ENCODE results near the gene PACSIN1.

PACSIN1 gene

DNA sequence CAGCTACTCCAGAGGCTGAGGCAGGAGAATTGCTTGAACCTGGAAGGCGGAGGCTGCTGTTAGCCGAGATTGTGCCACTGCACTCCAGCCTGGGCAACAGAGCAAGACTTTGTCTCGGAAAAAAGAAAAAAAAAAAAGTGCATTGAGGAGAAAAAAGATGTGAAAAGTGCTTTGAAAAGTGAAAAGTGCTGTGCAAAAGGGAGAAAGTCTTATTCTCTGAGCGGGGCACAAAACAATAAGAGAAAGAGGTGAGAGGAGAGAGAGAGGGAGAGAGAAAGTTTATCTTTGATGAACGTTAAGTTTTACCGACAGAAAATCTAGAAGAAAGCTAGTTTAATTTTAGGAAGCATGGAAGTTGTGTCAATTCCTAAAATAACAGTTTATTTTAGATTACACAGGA, 3.9 kb upstream of the PACSIN1 start:
- Histone ChIP-seq H3K27ac (ENCODE audit: extremely low read depth, low read depth, low read length) (no peak overlapping the region), H3K4me1 (ENCODE audit: control insufficient read depth, insufficient read depth, low read length) (no peaks in the 10 kb centered on the region), H3K4me3 (ENCODE audit: low read depth, low read length) (no peak overlapping the region), H3K9me3 (ENCODE audit: control insufficient read depth, insufficient read depth, low read depth, low read length) (no peaks in the 10 kb centered on the region), H3K36me3 (ENCODE audit: control insufficient read depth in 2 of 2, insufficient read depth in 1 of 2, low read length in 2 of 2) (no peaks in the 10 kb centered on the region)
- TF ChIP-seq ZNF292 (tag by site-specific recombination; IDR thresholded peaks at IDR 0.05; ENCODE audit: borderline replicate concordance, low read depth) (no peak), ZNF19 (tag by site-specific recombination; IDR thresholded peaks at IDR 0.05; ENCODE audit: low read depth) (no peak), ZEB2 (tag by site-specific recombination; IDR thresholded peaks at IDR 0.05) (no peak), PRDM1 (tag by site-specific recombination; IDR thresholded peaks at IDR 0.05) (peak; percentile 99), KLF7 (tag by site-specific recombination; IDR thresholded peaks at IDR 0.05; ENCODE audit: borderline replicate concordance) (no peak), GLIS2 (tag by site-specific recombination; IDR thresholded peaks at IDR 0.05) (no peak), ZNF837 (tag by site-specific recombination; IDR thresholded peaks at IDR 0.05) (no peak), ZNF791 (tag by site-specific recombination; IDR thresholded peaks at IDR 0.05) (no peak), ZNF585B (tag by site-specific recombination; IDR thresholded peaks at IDR 0.05) (no peak), OSR2 (tag by site-specific recombination; IDR thresholded peaks at IDR 0.05) (no peak), ZBTB20 (tag by site-specific recombination; IDR thresholded peaks at IDR 0.05) (no peak), ZNF16 (tag by site-specific recombination; IDR thresholded peaks at IDR 0.05; ENCODE audit: low read depth) (no peak), ZNF654 (tag by site-specific recombination; IDR thresholded peaks at IDR 0.05; ENCODE audit: low read depth) (0 out of 2 replicates have a peak, but pooled peaks have one; percentile 15), ZNF266 (tag by site-specific recombination; IDR thresholded peaks at IDR 0.05; ENCODE audit: low read depth) (no peak), SCRT1 (tag by site-specific recombination; IDR thresholded peaks at IDR 0.05; ENCODE audit: borderline replicate concordance) (no peak), ZFP3 (tag by site-specific recombination; IDR thresholded peaks at IDR 0.05; ENCODE audit: low read depth) (no peak), ZXDB (tag by site-specific recombination; IDR thresholded peaks at IDR 0.05) (no peak), ZFP37 (tag by site-specific recombination; IDR thresholded peaks at IDR 0.05) (no peak), ZNF391 (tag by site-specific recombination; IDR thresholded peaks at IDR 0.05; ENCODE audit: borderline replicate concordance, low read depth) (0 out of 2 replicates have a peak, but pooled peaks have one; percentile 11), FEZF1 (tag by site-specific recombination; IDR thresholded peaks at IDR 0.05) (no peak)
- TF ChIP-seq, protein P1, sequence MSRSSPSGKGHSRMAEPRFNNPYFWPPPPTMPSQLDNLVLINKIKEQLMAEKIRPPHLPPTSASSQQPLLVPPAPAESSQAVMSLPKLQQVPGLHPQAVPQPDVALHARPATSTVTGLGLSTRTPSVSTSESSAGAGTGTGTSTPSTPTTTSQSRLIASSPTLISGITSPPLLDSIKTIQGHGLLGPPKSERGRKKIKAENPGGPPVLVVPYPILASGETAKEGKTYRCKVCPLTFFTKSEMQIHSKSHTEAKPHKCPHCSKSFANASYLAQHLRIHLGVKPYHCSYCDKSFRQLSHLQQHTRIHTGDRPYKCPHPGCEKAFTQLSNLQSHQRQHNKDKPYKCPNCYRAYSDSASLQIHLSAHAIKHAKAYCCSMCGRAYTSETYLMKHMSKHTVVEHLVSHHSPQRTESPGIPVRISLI (tag by site-specific recombination; IDR thresholded peaks at IDR 0.05), result peak; percentile 70; the same call in 1 of the 2 replicates
- TF ChIP-seq, protein P2, sequence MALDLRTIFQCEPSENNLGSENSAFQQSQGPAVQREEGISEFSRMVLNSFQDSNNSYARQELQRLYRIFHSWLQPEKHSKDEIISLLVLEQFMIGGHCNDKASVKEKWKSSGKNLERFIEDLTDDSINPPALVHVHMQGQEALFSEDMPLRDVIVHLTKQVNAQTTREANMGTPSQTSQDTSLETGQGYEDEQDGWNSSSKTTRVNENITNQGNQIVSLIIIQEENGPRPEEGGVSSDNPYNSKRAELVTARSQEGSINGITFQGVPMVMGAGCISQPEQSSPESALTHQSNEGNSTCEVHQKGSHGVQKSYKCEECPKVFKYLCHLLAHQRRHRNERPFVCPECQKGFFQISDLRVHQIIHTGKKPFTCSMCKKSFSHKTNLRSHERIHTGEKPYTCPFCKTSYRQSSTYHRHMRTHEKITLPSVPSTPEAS (tag by site-specific recombination; IDR thresholded peaks at IDR 0.05), result 0 out of 2 replicates have a peak, but pooled peaks have one; percentile 45
- TF ChIP-seq, protein P3, sequence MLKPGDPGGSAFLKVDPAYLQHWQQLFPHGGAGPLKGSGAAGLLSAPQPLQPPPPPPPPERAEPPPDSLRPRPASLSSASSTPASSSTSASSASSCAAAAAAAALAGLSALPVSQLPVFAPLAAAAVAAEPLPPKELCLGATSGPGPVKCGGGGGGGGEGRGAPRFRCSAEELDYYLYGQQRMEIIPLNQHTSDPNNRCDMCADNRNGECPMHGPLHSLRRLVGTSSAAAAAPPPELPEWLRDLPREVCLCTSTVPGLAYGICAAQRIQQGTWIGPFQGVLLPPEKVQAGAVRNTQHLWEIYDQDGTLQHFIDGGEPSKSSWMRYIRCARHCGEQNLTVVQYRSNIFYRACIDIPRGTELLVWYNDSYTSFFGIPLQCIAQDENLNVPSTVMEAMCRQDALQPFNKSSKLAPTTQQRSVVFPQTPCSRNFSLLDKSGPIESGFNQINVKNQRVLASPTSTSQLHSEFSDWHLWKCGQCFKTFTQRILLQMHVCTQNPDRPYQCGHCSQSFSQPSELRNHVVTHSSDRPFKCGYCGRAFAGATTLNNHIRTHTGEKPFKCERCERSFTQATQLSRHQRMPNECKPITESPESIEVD (tag by site-specific recombination; IDR thresholded peaks at IDR 0.05), result no peak
- TF ChIP-seq, protein P4, sequence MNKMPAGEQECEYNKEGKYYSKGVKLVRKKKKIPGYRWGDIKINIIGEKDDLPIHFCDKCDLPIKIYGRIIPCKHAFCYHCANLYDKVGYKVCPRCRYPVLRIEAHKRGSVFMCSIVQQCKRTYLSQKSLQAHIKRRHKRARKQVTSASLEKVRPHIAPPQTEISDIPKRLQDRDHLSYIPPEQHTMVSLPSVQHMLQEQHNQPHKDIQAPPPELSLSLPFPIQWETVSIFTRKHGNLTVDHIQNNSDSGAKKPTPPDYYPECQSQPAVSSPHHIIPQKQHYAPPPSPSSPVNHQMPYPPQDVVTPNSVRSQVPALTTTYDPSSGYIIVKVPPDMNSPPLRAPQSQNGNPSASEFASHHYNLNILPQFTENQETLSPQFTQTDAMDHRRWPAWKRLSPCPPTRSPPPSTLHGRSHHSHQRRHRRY (tag by site-specific recombination; IDR thresholded peaks at IDR 0.05), result no peak
- TF ChIP-seq, protein P5, sequence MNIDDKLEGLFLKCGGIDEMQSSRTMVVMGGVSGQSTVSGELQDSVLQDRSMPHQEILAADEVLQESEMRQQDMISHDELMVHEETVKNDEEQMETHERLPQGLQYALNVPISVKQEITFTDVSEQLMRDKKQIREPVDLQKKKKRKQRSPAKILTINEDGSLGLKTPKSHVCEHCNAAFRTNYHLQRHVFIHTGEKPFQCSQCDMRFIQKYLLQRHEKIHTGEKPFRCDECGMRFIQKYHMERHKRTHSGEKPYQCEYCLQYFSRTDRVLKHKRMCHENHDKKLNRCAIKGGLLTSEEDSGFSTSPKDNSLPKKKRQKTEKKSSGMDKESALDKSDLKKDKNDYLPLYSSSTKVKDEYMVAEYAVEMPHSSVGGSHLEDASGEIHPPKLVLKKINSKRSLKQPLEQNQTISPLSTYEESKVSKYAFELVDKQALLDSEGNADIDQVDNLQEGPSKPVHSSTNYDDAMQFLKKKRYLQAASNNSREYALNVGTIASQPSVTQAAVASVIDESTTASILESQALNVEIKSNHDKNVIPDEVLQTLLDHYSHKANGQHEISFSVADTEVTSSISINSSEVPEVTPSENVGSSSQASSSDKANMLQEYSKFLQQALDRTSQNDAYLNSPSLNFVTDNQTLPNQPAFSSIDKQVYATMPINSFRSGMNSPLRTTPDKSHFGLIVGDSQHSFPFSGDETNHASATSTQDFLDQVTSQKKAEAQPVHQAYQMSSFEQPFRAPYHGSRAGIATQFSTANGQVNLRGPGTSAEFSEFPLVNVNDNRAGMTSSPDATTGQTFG (tag by site-specific recombination; IDR thresholded peaks at IDR 0.05; ENCODE audit: borderline replicate concordance), result no peak
- CTCF ChIA-PET, result interaction anchor here (0.6 to 1.8 kb wide), 15 partner anchors 8 to 779 kb away, joined by 3 to 34 read pairs (median 4); partner anchors contain the start of genes SMIM29 and SNRPC
- POLR2A ChIA-PET, result interaction anchor here (0.7 to 1.6 kb wide), 4 partner anchors 36 to 296 kb away, joined by 3 to 8 read pairs (median 4); partner anchors contain the start of gene RPS10

Data from HEK293 (cell line).